WTC11 (cell line): Measurements from ENCODE around the gene RBM7. TPM values are rescaled to one million over a fixed set of nuclear protein-coding genes. Genes with fewer than 3 reads are reported as not detected.
A peak's percentile ranks its signal among the peaks of the same experiment; 100 is the strongest.

Experiments
- CREM ChIP-seq: sonication (generic); formaldehyde crosslinking; IDR thresholded peaks from 2 replicates; pipeline ENCODE4 v1.8.1; 2022; ENCODE audit warnings: mild to moderate bottlenecking, missing genetic modification reagents, moderate library complexity
- ESRRA ChIP-seq: sonication (generic); formaldehyde crosslinking; IDR thresholded peaks from 2 replicates; pipeline ENCODE4 v1.8.1; 2022; ENCODE audit warnings: mild to moderate bottlenecking, missing genetic modification reagents, borderline replicate concordance
- FOXK1 ChIP-seq: sonication (generic); formaldehyde crosslinking; IDR thresholded peaks from 2 replicates; pipeline ENCODE4 v1.8.0; 2022; ENCODE audit warnings: mild to moderate bottlenecking, moderate library complexity, missing genetic modification reagents
- JAZF1 ChIP-seq: fragments of 250-450 bp; sonication (Bioruptor Pico); IDR thresholded peaks from 2 replicates; pipeline ENCODE4 v1.9.0; 2021; ENCODE audit warnings: moderate library complexity, mild to moderate bottlenecking, inconsistent platforms
- NFYB ChIP-seq: sonication (generic); formaldehyde crosslinking; conservative IDR thresholded peaks from 2 replicates; pipeline ENCODE4 v1.8.0; 2022; ENCODE audit warnings: low read depth, missing genetic modification reagents
- RORB ChIP-seq: fragments of 250-450 bp; sonication (Bioruptor Pico); IDR thresholded peaks from 2 replicates; pipeline ENCODE4 v1.9.0; 2021; ENCODE audit warnings: mild to moderate bottlenecking
- SOX15 ChIP-seq: fragments of 250-450 bp; sonication (Bioruptor Pico); IDR thresholded peaks from 2 replicates; pipeline ENCODE4 v1.9.0; 2021; ENCODE audit warnings: mild to moderate bottlenecking
- SP1 ChIP-seq: sonication (generic); formaldehyde crosslinking; conservative IDR thresholded peaks from 2 replicates; pipeline ENCODE4 v1.8.1; 2022; ENCODE audit warnings: missing genetic modification reagents
- TEAD4 ChIP-seq: sonication (generic); formaldehyde crosslinking; IDR thresholded peaks from 2 replicates; pipeline ENCODE4 v1.8.0; 2022; ENCODE audit warnings: mild to moderate bottlenecking, missing genetic modification reagents
- TP53 ChIP-seq: sonication (generic); formaldehyde crosslinking; IDR thresholded peaks from 2 replicates; pipeline ENCODE4 v1.8.1; 2023; ENCODE audit warnings: mild to moderate bottlenecking, missing genetic modification reagents
- total RNA-seq: library from RNA; stranded (reverse); gene quantifications from 3 replicates; pipeline ENCODE4 v1.2.3, GENCODE V29; 2021
- TF ChIP-seq, protein P1 (sequence below): fragments of 250-450 bp; sonication (Bioruptor Pico); conservative IDR thresholded peaks from 2 replicates; pipeline ENCODE4 v1.9.0; 2021; ENCODE audit warnings: mild to moderate bottlenecking
- TF ChIP-seq, protein P2 (sequence below): fragments of 250-450 bp; sonication (Bioruptor Pico); IDR thresholded peaks from 2 replicates; pipeline ENCODE4 v1.9.0; 2021; ENCODE audit warnings: mild to moderate bottlenecking
- TF ChIP-seq, protein P3 (sequence below): sonication (generic); formaldehyde crosslinking; IDR thresholded peaks from 2 replicates; pipeline ENCODE4 v1.8.0; 2023; ENCODE audit warnings: missing genetic modification reagents, mild to moderate bottlenecking, borderline replicate concordance
- TF ChIP-seq, protein P4 (sequence below): fragments of 250-450 bp; sonication (Bioruptor Pico); IDR thresholded peaks from 2 replicates; pipeline ENCODE4 v2.1.2; 2022; ENCODE audit warnings: mild to moderate bottlenecking, moderate library complexity
- TF ChIP-seq, protein P5 (sequence below): fragments of 250-450 bp; sonication (Bioruptor Pico); IDR thresholded peaks from 2 replicates; pipeline ENCODE4 v1.9.0; 2021; ENCODE audit warnings: mild to moderate bottlenecking, borderline replicate concordance
- TF ChIP-seq, protein P6 (sequence below): sonication (generic); formaldehyde crosslinking; IDR thresholded peaks from 2 replicates; pipeline ENCODE4 v1.8.0; 2022; ENCODE audit warnings: mild to moderate bottlenecking, missing genetic modification reagents
- TF ChIP-seq, protein P7 (sequence below): sonication (generic); formaldehyde crosslinking; IDR thresholded peaks from 2 replicates; pipeline ENCODE4 v1.8.0; 2022; ENCODE audit warnings: missing genetic modification reagents

RBM7 gene
- total RNA-seq, 1 experiment from 2014 or later = 38.1 TPM

DNA sequence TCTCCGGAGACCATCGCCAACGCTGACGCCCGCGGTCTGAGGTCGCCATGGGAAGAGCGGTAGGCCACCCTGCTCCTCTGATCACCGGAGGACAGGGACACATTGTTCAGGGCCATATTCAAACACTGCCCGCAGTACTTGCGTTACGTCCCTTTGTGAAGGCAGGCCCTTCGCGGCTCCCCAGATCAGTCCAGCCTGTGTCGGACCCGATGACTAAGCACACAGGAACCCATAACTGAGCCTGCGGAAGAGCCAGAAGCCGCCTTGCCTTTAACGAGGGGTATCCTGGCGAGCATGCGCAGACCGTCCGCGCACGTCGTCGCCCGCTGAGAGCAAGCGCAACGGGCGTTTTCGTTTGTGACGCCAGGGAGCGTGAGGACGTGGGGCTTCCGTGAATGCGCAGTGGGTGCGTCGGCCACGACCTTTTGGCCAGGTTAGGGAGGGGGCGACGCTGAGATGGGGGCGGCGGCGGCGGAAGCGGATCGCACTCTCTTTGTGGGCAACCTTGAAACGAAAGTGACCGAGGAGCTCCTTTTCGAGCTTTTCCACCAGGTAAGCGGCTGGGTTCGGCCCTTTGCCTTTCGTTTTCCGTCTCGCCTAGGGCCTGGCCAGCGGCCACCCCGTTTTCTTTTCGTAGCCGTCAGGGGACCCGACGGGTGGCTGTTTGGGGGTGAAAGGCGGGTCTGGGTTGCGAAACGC is at the start of gene RBM7, which contains the start of gene C11orf71 (continued):
- TF ChIP-seq, protein P1, sequence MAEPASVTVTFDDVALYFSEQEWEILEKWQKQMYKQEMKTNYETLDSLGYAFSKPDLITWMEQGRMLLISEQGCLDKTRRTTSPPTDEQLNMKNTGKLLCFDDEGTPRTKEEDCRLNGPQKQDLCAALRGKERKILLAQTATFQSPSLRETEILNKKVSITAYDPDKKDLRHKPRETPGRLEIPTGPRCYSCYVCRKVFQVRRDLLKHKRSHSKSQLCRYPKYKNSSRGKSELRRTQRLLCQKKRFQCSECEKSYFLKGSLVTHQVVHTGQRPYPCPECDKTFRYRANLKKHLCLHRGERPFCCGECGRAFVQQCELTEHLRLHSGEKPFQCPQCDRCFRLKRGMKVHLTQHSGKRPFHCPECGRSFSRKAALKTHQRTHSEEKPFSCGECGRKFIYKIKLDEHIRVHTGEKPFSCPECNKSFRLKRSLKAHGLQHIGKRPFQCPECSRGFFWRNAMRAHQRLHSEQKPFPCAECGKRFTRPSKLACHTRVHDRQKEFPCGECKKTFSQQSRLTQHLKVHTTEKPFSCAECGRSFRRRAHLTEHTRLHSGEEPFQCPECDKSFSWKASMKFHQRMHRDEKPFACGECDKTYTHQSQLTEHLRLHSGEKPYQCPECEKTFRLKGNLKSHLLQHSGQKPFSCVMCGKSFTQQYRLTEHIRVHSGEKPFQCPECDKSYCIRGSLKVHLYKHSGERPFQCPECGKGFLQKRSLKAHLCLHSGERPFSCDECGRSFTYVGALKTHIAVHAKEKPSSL (CRISPR knock-in tag) = no peak
- peak; percentile 29; the same call in 1 of the 2 replicates for TF ChIP-seq CREM (CRISPR knock-in tag)
- TF ChIP-seq, protein P2, sequence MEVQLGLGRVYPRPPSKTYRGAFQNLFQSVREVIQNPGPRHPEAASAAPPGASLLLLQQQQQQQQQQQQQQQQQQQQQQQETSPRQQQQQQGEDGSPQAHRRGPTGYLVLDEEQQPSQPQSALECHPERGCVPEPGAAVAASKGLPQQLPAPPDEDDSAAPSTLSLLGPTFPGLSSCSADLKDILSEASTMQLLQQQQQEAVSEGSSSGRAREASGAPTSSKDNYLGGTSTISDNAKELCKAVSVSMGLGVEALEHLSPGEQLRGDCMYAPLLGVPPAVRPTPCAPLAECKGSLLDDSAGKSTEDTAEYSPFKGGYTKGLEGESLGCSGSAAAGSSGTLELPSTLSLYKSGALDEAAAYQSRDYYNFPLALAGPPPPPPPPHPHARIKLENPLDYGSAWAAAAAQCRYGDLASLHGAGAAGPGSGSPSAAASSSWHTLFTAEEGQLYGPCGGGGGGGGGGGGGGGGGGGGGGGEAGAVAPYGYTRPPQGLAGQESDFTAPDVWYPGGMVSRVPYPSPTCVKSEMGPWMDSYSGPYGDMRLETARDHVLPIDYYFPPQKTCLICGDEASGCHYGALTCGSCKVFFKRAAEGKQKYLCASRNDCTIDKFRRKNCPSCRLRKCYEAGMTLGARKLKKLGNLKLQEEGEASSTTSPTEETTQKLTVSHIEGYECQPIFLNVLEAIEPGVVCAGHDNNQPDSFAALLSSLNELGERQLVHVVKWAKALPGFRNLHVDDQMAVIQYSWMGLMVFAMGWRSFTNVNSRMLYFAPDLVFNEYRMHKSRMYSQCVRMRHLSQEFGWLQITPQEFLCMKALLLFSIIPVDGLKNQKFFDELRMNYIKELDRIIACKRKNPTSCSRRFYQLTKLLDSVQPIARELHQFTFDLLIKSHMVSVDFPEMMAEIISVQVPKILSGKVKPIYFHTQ (CRISPR knock-in tag) = no peak
- TF ChIP-seq FOXK1 (CRISPR knock-in tag) = peak; percentile 79
- TF ChIP-seq, protein P3, sequence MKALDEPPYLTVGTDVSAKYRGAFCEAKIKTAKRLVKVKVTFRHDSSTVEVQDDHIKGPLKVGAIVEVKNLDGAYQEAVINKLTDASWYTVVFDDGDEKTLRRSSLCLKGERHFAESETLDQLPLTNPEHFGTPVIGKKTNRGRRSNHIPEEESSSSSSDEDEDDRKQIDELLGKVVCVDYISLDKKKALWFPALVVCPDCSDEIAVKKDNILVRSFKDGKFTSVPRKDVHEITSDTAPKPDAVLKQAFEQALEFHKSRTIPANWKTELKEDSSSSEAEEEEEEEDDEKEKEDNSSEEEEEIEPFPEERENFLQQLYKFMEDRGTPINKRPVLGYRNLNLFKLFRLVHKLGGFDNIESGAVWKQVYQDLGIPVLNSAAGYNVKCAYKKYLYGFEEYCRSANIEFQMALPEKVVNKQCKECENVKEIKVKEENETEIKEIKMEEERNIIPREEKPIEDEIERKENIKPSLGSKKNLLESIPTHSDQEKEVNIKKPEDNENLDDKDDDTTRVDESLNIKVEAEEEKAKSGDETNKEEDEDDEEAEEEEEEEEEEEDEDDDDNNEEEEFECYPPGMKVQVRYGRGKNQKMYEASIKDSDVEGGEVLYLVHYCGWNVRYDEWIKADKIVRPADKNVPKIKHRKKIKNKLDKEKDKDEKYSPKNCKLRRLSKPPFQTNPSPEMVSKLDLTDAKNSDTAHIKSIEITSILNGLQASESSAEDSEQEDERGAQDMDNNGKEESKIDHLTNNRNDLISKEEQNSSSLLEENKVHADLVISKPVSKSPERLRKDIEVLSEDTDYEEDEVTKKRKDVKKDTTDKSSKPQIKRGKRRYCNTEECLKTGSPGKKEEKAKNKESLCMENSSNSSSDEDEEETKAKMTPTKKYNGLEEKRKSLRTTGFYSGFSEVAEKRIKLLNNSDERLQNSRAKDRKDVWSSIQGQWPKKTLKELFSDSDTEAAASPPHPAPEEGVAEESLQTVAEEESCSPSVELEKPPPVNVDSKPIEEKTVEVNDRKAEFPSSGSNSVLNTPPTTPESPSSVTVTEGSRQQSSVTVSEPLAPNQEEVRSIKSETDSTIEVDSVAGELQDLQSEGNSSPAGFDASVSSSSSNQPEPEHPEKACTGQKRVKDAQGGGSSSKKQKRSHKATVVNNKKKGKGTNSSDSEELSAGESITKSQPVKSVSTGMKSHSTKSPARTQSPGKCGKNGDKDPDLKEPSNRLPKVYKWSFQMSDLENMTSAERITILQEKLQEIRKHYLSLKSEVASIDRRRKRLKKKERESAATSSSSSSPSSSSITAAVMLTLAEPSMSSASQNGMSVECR (CRISPR knock-in tag) = peak; percentile 83; the same call in 1 of the 2 replicates
- no peak for TF ChIP-seq TEAD4 (CRISPR knock-in tag)
- TF ChIP-seq, protein P4, sequence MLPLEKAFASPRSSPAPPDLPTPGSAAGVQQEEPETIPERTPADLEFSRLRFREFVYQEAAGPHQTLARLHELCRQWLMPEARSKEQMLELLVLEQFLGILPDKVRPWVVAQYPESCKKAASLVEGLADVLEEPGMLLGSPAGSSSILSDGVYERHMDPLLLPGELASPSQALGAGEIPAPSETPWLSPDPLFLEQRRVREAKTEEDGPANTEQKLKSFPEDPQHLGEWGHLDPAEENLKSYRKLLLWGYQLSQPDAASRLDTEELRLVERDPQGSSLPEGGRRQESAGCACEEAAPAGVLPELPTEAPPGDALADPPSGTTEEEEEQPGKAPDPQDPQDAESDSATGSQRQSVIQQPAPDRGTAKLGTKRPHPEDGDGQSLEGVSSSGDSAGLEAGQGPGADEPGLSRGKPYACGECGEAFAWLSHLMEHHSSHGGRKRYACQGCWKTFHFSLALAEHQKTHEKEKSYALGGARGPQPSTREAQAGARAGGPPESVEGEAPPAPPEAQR (CRISPR knock-in tag) = no peak
- TF ChIP-seq, protein P5, sequence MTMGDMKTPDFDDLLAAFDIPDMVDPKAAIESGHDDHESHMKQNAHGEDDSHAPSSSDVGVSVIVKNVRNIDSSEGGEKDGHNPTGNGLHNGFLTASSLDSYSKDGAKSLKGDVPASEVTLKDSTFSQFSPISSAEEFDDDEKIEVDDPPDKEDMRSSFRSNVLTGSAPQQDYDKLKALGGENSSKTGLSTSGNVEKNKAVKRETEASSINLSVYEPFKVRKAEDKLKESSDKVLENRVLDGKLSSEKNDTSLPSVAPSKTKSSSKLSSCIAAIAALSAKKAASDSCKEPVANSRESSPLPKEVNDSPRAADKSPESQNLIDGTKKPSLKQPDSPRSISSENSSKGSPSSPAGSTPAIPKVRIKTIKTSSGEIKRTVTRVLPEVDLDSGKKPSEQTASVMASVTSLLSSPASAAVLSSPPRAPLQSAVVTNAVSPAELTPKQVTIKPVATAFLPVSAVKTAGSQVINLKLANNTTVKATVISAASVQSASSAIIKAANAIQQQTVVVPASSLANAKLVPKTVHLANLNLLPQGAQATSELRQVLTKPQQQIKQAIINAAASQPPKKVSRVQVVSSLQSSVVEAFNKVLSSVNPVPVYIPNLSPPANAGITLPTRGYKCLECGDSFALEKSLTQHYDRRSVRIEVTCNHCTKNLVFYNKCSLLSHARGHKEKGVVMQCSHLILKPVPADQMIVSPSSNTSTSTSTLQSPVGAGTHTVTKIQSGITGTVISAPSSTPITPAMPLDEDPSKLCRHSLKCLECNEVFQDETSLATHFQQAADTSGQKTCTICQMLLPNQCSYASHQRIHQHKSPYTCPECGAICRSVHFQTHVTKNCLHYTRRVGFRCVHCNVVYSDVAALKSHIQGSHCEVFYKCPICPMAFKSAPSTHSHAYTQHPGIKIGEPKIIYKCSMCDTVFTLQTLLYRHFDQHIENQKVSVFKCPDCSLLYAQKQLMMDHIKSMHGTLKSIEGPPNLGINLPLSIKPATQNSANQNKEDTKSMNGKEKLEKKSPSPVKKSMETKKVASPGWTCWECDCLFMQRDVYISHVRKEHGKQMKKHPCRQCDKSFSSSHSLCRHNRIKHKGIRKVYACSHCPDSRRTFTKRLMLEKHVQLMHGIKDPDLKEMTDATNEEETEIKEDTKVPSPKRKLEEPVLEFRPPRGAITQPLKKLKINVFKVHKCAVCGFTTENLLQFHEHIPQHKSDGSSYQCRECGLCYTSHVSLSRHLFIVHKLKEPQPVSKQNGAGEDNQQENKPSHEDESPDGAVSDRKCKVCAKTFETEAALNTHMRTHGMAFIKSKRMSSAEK (CRISPR knock-in tag) = no peak
- TF ChIP-seq JAZF1 (CRISPR knock-in tag) = no peak
- TF ChIP-seq, protein P6, sequence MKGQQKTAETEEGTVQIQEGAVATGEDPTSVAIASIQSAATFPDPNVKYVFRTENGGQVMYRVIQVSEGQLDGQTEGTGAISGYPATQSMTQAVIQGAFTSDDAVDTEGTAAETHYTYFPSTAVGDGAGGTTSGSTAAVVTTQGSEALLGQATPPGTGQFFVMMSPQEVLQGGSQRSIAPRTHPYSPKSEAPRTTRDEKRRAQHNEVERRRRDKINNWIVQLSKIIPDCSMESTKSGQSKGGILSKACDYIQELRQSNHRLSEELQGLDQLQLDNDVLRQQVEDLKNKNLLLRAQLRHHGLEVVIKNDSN (CRISPR knock-in tag) = peak; percentile 46; the same call in 1 of the 2 replicates
- TF ChIP-seq, protein P7, sequence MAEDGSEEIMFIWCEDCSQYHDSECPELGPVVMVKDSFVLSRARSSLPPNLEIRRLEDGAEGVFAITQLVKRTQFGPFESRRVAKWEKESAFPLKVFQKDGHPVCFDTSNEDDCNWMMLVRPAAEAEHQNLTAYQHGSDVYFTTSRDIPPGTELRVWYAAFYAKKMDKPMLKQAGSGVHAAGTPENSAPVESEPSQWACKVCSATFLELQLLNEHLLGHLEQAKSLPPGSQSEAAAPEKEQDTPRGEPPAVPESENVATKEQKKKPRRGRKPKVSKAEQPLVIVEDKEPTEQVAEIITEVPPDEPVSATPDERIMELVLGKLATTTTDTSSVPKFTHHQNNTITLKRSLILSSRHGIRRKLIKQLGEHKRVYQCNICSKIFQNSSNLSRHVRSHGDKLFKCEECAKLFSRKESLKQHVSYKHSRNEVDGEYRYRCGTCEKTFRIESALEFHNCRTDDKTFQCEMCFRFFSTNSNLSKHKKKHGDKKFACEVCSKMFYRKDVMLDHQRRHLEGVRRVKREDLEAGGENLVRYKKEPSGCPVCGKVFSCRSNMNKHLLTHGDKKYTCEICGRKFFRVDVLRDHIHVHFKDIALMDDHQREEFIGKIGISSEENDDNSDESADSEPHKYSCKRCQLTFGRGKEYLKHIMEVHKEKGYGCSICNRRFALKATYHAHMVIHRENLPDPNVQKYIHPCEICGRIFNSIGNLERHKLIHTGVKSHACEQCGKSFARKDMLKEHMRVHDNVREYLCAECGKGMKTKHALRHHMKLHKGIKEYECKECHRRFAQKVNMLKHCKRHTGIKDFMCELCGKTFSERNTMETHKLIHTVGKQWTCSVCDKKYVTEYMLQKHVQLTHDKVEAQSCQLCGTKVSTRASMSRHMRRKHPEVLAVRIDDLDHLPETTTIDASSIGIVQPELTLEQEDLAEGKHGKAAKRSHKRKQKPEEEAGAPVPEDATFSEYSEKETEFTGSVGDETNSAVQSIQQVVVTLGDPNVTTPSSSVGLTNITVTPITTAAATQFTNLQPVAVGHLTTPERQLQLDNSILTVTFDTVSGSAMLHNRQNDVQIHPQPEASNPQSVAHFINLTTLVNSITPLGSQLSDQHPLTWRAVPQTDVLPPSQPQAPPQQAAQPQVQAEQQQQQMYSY (CRISPR knock-in tag) = no peak
- TF ChIP-seq SP1 (CRISPR knock-in tag) = peak; percentile 50; the same call in 1 of the 2 replicates
- no peak for TF ChIP-seq SOX15
- no peak for TF ChIP-seq TP53
- no peak for TF ChIP-seq NFYB (CRISPR knock-in tag)
- 0 out of 2 replicates have a peak, but pooled peaks have one; percentile 26 for TF ChIP-seq ESRRA
- no peak for TF ChIP-seq RORB
